Muscle layer of duodenum (tissue), 2 donors: ENCODE data around the gene GSN.

Experiments
- H3K27ac ChIP-seq: one replicate; pipeline ENCODE4 v1.7.0; 2013; ENCODE audit warnings: mild to moderate bottlenecking, low read length
- H3K27me3 ChIP-seq: one replicate; pipeline ENCODE4 v1.7.0; 2013; ENCODE audit warnings: low read depth, mild to moderate bottlenecking, control low read depth, low read length
- H3K36me3 ChIP-seq, 2 donors: one replicate each; pipeline ENCODE4 v1.7.0; 2013; ENCODE audit warnings: low read length in 2 of 2, control low read depth in 1 of 2, mild to moderate bottlenecking in 1 of 2; ENCODE audit not compliant: insufficient read depth in 2 of 2, control insufficient read depth in 1 of 2
- H3K4me1 ChIP-seq, 2 donors: one replicate each; pipeline ENCODE4 v1.7.0; 2013; ENCODE audit warnings: low read length in 2 of 2, mild to moderate bottlenecking in 2 of 2, control low read depth in 1 of 2, moderate library complexity in 1 of 2; ENCODE audit not compliant: insufficient read depth in 2 of 2, control insufficient read depth in 1 of 2
- H3K4me3 ChIP-seq, 2 donors: one replicate each; pipeline ENCODE4 v1.7.0; 2013; ENCODE audit warnings: low read length in 2 of 2, low read depth in 1 of 2, mild to moderate bottlenecking in 1 of 2
- H3K9me3 ChIP-seq, 2 donors: one replicate each; pipeline ENCODE4 v1.7.0; 2013; ENCODE audit warnings: low read length in 2 of 2, control low read depth in 1 of 2, mild to moderate bottlenecking in 1 of 2; ENCODE audit not compliant: control insufficient read depth in 1 of 2
- donor health status: healthy.

GSN gene

DNA sequence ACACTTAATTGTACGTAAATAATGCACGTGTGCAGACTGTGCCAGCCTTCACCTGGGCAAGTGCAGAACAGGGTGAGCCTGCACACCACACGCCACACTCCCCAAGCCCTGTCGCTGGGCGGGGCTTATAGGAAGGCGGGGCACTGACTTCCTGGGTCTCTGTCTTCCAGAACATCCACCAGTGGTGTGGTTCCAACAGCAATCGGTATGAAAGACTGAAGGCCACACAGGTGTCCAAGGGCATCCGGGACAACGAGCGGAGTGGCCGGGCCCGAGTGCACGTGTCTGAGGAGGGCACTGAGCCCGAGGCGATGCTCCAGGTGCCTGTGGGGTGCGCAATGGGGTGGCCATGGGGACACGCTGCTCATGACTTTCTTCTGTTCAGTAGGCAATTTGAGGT is 44.2 kb downstream of the GSN start:
- H3K27me3 ChIP-seq: no peaks in the 10 kb centered on the region
- H3K9me3 ChIP-seq: no peaks in the 10 kb centered on the region
- H3K27ac ChIP-seq: no peak overlapping the region
- no peak overlapping the region for H3K4me3 ChIP-seq
- peaks cover 4 to 35% of the 10 kb centered on the region in 2 donors for H3K4me1 ChIP-seq
- peaks cover 63 to 85% of the 10 kb centered on the region in 2 donors for H3K36me3 ChIP-seq

DNA sequence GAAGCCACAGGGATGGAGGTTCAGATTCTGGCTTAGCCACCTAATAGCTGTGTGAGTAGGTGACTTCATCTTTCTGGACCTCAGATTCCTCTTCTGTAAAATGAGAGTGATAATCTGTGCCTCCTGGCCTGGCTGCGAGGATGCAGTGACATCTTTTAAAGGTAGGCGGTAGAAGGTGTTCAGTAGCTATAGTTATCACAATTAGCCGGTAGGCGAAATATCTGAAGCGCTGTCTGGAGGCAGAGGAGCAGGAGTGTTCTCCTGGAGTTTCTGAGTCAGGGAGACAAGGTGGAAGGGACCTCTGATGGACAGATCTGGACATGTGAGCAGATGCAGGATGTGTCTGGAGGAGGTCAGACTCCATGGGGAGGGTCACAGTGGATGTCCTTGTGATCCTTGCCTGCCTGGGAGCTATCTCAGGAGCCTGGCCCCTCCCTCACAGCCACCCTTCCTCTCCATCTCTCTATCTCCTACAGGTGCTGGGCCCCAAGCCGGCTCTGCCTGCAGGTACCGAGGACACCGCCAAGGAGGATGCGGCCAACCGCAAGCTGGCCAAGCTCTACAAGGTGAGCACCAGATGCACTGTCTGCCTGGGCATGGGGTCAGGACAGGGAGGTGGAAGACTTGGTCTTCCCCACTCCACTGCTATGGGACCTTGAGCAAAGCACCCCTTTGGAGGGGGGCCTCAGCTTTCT is 45.6 kb downstream of the GSN start:
- H3K36me3 ChIP-seq: peaks cover 69 to 85% of the 10 kb centered on the region in 2 donors
- no peaks in the 10 kb centered on the region for H3K9me3 ChIP-seq
- no peak overlapping the region for H3K4me3 ChIP-seq
- peaks cover 8 to 48% of the 10 kb centered on the region in 2 donors for H3K4me1 ChIP-seq
- no peak overlapping the region for H3K27ac ChIP-seq
- H3K27me3 ChIP-seq: no peaks in the 10 kb centered on the region

DNA sequence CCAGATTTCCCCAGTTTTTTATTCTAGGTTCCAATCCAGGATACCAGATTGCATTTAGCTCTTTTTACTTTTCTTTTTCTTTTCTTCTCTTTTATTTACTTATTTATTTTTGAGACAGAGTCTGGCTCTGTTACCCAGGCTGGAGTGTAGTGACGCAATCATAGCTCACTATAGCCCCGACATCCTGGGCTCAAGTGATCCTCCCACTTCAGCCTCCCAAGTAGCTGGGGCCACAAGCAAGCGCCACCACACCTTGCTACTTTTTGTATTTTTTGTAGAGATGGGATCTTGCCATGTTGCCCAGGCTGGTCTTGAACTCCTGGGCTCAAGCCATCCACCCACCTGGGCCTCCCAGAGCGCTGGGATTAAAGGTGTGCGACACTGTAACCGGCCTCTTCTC is 48.4 kb downstream of the GSN start:
- Histone ChIP-seq H3K36me3 (peaks cover 70 to 75% of the 10 kb centered on the region in 2 donors), H3K9me3 (no peaks in the 10 kb centered on the region), H3K27ac (no peak overlapping the region), H3K27me3 (no peaks in the 10 kb centered on the region), H3K4me3 (no peak overlapping the region), H3K4me1 (peaks cover 8 to 49% of the 10 kb centered on the region in 2 donors)

DNA sequence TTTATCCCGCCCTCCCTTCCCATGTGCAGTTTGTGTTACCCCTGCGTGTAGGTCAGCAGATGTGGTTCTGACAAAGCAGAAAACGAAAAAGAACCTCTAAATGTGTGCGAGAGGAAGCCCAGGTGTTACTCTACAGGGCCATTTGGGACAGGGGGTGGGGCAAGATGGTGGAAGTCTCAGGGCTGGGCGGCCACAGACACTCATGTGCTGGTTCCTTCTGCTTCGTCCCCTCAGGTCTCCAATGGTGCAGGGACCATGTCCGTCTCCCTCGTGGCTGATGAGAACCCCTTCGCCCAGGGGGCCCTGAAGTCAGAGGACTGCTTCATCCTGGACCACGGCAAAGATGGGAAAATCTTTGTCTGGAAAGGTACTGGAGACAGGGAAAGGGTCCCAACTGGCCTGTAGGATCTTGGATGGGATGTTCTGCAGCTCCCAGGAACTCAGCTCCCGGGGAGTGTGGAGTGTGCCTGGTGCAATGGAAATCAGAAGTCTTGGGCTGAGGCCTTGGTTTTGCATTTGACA is 49.0 kb downstream of the GSN start:
- no peaks in the 10 kb centered on the region for H3K9me3 ChIP-seq
- H3K4me3 ChIP-seq: no peak overlapping the region
- peaks cover 65 to 70% of the 10 kb centered on the region in 2 donors for H3K36me3 ChIP-seq
- no peak overlapping the region for H3K27ac ChIP-seq
- H3K4me1 ChIP-seq: peaks cover 8 to 49% of the 10 kb centered on the region in 2 donors
- no peaks in the 10 kb centered on the region for H3K27me3 ChIP-seq

- Histone ChIP-seq H3K27ac (peak overlapping the region; percentile 47), H3K4me3 (no peak overlapping the region), H3K27me3 (no peaks in the 10 kb centered on the region), H3K36me3 (peaks cover 60 to 63% of the 10 kb centered on the region in 2 donors), H3K9me3 (no peaks in the 10 kb centered on the region), H3K4me1 (peaks cover 14 to 55% of the 10 kb centered on the region in 2 donors)
These were observed 50.0 kb downstream of the GSN start for GRCh38 chr9:121317737-121318630.

- Histone ChIP-seq H3K4me3 (no peak overlapping the region), H3K36me3 (peaks cover 57 to 59% of the 10 kb centered on the region in 2 donors), H3K9me3 (no peaks in the 10 kb centered on the region), H3K27ac (no peak overlapping the region), H3K27me3 (no peaks in the 10 kb centered on the region), H3K4me1 (peaks cover 14 to 57% of the 10 kb centered on the region in 2 donors)
These were observed 50.8 kb downstream of the GSN start for GRCh38 chr9:121318631-121319382.

- H3K36me3 ChIP-seq: peaks cover 57 to 59% of the 10 kb centered on the region in 2 donors
- H3K9me3 ChIP-seq: no peaks in the 10 kb centered on the region
- H3K27me3 ChIP-seq: no peaks in the 10 kb centered on the region
- H3K4me1 ChIP-seq: peaks cover 14 to 60% of the 10 kb centered on the region in 2 donors
- H3K4me3 ChIP-seq: no peak overlapping the region
- peak overlapping the region; percentile 69 for H3K27ac ChIP-seq
These were observed 51.4 kb downstream of the GSN start for GRCh38 chr9:121319383-121319780.

GRCh38 chr9:121321016-121321503 is 53.1 kb downstream of the GSN start:
- peaks cover 68 to 70% of the 10 kb centered on the region in 2 donors for H3K36me3 ChIP-seq

DNA sequence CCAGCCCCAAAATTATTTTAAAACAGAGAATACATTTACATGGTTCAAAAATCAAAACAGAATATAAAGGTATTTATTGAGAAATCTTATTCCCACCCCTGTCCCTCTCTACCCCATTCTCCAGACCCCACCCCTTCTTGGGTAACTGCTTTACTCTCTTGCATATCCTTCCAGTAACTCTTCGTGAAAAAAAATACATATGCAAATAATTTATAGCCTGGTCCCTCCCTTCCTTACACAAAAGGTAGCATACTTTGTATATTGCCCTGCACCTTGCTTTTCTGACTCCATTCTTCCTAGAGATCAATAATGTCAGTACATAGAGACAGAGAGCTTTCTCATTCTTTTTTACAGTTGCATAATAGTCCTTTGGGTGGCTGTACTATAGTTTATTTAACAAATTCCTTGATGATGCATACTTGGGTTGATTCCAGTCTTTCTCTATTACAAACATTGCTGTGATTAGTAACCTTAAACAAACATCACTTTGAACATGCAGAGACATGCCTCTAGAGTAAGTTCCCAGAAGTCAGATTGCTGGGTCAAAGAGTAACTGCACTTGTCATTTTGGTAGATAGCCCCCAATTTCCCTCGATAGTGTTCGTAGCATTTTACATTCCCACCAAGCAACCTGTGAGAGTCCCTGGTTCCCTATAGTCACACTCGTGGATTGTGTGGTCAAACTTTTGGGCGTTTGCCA is 54.2 kb downstream of the GSN start:
- Histone ChIP-seq H3K9me3 (no peaks in the 10 kb centered on the region), H3K27me3 (no peaks in the 10 kb centered on the region), H3K27ac (peak overlapping the region; percentile 81), H3K4me1 (peaks cover 13 to 63% of the 10 kb centered on the region in 2 donors), H3K36me3 (peaks cover 70 to 72% of the 10 kb centered on the region in 2 donors), H3K4me3 (no peak overlapping the region)

More at GRCh38 chr9:121321016-121321503, 53.1 kb downstream of the GSN start:
- Histone ChIP-seq H3K4me1 (peaks cover 17 to 65% of the 10 kb centered on the region in 2 donors), H3K27ac (peak overlapping the region; percentile 69), H3K4me3 (peak overlapping the region in 1 of 2 donors; percentile 6), H3K27me3 (no peaks in the 10 kb centered on the region), H3K9me3 (no peaks in the 10 kb centered on the region)

DNA sequence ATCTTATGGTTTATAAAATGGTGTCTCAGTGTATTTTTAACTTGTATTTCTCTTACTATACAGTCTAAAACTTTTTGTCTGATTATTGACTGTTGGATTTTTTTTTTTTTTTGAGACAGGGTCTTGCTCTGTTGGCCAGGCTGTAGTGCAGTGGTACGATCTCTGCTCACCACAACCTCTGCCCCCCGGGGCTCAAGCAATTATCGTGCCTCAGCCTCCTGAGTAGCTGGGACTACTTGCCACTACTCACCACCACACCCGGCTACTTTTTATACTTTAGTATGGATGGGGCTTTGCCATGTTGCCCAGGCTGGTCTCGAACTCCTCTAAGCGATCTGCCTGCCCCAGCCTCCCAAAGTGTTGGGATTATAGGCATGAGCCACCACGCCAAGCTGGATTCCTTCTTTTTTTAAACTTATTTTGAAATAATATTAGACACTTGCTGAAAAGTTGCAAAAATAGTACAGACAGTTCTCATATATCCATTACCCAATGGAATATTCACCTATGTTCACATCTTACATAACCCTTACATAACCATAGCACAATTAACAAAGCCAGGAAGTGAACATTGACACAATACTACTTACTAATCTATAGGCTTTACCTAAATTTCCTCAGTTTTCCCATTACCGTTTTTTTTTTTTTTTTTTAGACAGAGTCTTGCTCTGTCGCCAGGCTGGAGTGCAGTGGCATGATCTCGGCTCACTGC is 54.9 kb downstream of the GSN start:
- no peaks in the 10 kb centered on the region for H3K27me3 ChIP-seq
- peaks cover 9 to 58% of the 10 kb centered on the region in 2 donors for H3K4me1 ChIP-seq
- peaks cover 66 to 70% of the 10 kb centered on the region in 2 donors for H3K36me3 ChIP-seq
- H3K27ac ChIP-seq: peak overlapping the region; percentile 81
- no peaks in the 10 kb centered on the region for H3K9me3 ChIP-seq
- H3K4me3 ChIP-seq: no peak overlapping the region
